Daoy (cell line): ENCODE data around the gene PDE6D. TPM values are rescaled to one million over a fixed set of nuclear protein-coding genes. Genes with fewer than 3 reads are reported as not detected.
A peak's percentile ranks its signal among the peaks of the same experiment; 100 is the strongest.
"Not testable (repeated sequence)": the region's sequence is repeated elsewhere in the genome, so short reads cannot be mapped to it uniquely, and the experiment has no call there.

Experiments
- DNase-seq: peaks from one replicate; pipeline ENCODE4 v3.0.0-alpha.2; 2015; ENCODE audit warnings: low read depth
- total RNA-seq: library from RNA; depleted of rRNA; stranded (reverse); fragments of >200 nt; shearing (Covaris generic); gene quantifications from 2 replicates; pipeline ENCODE4 v1.2.3, GENCODE V29; 2014

The PDE6D gene
- total RNA-seq, 1 experiment from 2014 or later = 61.8 TPM

DNA sequence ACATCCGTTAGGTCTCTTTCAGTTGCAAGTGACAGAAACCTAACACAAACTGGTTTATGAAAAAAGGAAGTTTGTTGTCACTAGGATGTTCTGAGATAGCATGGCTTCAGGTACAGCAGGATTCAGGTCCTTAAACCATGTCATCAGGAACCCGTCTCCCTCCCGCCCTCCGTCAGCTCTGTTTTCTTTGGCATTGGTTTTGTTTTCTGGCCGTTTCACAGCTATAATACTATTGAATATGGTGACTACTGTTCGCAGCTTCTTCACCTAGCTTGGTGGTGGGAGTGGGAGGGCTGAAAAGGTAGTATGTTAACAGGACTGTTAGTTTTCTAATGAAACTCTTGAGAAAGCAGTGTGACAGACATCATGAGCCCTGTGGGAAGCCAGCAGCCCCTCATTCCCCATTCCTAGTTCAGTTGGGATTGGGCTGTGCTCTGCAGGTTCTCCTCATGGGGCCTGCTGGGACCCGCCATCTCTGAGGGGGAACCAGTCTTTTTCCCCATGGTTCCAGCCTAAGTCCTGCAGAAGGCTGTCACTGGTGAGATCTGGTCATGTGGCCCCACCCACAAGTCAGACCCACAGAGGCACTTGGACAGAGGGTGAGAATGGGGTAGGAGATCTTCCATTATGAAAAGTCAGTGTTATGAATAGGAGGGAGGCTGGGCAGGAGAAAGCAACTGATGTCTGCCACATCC lies 60.6 kb downstream of the PDE6D start:
- no peak for DNase-seq

DNA sequence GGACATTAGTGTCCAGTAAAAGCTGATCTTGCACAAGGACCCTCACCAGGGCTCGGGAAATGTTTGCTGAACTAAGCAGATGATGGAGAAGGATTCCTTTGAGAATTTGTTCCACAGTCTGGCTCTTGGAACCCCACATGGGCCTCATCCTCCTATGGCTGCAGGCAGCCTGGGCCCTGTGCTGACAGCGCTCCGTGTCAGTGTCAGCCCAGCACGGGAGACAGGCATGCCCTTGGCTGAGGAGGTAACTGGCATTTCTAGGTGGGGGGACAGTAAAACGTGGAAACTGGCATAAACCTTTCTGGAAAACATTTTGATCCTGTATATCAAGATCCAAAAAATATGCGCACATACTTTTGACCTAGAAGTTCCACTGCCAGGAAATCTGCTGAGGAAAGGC lies 62.3 kb downstream of the PDE6D start:
- DNase-seq = no peak

DNA sequence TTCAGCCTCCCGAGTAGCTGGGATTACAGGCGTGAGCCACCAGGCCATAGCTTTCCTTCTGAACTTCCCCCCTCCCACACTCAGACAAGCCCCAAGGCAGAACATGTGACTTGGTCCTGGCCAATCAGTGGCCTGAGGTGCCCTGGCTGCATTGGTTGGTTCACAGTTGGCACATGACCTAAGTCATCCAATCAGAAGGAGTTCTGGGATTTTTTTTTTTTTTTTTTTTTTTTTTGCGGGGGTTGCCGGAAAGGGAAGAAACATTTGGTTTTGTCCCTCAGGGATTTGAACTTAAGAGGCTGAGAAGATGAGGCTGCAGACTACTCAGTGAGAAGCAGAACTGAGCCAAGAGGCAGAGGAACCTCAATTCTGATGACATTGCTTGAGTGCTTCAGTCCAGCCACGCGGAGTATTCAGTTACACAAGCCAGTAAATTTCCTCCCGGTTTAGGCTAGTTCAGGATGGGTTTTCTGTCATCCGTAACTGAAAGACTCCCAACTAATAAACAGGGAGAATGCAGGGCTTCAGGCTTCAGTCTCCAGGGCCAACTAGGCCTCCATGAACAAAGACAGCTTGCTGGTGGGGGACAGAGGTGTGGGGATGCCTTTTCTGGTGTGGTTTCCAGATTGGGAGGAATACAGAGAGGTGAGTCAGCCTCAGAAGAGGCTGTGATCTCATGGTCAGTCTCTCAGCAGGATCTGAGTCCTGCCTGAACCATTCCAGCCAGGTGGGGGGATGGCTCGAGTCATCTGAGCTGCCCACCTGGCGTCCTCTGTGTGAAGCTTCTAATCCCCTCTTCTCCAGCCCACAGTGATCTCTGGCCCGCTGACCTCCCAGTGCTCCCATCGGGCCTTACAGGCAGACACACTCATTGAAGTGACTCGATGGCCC lies 63.6 kb downstream of the PDE6D start:
- DNase-seq = peak; percentile 52

DNA sequence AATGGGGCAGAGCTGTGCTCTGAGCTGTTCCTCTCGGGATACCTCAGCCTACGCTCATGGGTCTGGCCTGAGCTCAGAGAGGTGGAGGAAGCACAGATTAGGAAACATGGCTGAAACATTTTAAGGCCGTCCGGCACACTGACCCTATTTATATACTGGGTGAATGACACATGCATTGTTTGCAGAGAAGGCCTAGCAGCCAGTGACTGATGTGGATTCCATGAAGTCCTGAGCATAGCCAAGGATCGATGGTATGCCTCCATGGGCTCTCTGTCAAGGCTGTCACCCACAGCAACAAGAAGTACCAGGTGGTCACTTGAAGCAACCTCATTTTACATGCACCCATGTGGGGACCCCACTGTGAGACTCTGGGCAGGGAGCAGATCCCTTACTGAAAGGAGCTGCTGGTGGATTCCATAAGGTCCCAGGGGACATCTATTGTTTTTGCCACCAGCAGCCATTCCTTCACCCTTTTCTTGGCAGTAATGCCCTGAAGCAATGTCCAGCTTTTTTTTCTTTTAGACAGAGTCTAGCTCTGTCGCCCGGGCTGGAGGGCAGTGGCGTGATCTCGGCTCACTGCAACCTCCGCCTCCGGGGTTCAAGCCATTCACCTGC lies 64.3 kb downstream of the PDE6D start:
- DNase-seq = no peak

DNA sequence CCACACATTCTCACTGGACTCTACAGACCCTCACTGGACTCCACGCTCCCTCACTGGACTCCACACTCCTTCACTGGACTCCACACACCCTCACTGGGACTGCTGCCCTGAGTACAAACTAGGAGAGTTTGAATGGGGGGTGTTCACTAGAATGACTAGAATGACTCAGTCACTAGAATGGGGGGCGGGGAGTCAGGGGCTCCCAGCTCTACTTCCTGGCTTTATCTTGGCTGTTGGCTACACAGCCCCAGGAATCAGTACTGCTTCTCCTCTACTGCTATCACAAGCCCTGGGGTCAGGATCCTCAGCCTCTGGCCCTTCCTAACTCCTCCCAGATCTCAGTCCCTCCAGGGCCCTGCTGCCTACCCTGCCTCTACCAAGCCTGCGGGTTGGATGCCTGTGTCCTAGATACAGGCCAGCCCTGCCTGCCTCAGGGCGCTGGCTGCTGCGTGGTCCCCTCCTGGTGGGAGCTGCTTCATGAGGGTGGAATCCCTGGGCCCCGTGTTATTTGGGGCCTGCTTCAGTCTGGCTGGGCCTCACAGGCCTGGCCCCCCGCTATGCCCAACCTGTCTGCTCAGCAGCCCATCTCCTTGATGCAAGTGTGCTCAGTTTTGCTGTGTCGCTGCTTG lies 65.0 kb downstream of the PDE6D start:
- DNase-seq = peak; percentile 28

DNA sequence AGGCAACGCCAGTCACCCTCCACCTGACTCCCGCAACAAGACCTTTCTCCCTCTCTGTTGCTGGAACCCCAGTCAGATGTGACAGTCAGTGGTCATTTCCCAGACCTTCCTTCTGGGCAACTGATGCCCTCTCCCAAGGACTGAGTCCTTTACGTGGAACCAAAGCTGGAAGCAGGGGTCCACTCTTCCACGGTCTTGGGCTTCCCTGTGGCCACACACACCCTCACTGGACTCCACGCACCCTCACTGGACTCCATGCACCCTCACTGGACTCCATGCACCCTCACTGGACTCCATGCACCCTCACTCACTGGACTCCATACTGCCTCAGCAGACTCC lies 65.6 kb downstream of the PDE6D start:
- DNase-seq = no peak

DNA sequence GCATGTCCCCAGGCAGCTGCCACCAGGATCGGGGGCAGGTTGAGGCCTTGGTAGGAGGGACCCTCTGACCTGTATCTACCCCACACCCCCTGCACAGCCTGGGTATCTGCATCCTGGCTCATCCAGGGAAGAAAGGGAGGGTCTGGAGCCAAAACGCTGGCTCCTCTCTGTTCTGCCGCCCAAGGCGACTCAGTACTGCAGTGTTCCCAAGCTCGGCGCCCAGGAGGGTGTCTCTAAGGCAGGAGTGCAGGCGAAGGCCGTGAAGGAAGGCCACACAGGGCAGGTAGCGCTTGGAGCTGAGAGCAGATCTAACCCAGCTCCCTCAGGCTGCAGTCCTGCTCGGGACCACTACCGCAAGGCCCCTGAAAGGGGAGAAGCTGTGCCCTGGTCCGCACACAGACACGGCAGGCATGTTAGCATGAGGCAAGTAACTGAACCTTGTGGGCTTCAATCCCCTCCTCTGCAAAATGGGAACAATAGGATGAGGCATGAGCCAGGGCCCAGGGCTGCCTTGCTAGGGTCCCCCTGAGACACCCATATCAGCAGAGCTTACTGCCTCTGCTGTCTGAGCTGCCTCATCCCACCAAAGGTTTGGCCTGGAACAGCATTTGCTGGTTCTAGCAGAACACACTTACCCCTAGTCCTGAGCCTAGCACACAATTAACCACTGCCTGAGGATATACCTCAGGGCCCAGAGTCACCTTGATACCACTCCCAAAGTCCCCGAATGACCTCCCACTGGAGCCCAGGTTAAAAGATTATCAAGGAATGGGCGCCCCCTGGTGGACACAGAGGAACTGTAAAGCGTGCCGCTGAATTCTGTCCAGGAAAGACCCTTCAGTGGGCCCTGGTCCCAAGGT lies 66.2 kb downstream of the PDE6D start:
- DNase-seq = peak; percentile 52

DNA sequence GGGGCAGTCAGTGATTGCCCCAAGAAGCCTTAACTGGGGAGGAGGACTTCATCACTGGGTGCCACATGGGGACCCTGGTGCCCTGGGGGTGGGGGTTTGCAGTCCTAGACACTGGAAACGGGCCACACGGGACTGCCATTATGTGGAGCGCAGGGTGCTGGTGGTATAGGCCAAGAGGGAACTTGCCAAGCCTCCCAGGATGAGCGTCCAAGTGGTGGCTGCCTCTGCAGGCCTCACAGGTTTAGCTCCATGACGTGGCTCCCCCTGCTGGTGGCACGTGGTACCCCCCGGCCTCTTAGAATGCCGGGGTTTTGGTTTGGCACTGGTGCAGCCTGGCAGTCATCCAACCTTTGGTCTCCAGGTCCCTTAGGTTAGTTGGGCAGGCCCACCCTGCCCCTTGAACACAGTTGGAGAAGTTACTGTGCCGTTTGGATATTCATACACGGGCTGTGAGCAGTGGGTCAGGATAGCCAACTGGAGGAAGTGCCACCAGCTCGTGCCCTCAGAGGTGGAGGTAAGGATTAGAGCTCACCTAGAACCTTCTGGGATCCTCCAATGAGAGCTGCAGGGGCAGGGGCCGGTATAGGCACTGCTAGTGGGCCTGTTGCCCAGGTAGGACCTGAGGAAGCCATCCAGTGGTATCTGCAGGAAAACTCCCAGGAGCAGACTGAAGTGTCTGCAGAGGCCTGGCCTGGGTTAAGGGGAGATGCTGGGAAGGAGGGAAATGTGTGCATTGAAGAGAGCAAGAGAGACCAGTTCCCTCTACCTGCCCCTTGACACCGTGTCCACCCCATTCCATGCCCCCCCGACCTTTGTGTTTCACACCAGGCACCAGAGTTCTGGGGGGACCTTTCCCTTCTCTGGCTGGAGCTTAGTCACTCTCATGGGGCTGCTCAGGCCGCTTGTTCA lies 67.1 kb downstream of the PDE6D start:
- DNase-seq = peak; percentile 90

DNA sequence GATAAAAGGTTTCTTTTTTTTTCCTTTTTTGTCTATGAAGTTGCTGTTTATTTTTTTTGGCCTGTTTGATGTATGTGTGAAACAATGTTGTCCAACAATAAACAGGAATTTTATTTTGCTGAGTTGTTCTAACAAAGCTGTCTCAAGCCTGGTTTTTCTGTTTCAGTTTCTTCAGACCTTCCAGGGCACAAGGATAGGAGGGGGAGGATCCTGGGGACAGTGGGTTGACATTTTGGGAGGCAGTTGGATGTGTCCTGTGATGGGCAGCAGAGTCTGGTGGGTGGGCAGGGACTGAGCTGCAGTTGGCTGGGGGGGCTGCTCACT lies 67.7 kb downstream of the PDE6D start:
- DNase-seq = not testable (repeated sequence)

DNA sequence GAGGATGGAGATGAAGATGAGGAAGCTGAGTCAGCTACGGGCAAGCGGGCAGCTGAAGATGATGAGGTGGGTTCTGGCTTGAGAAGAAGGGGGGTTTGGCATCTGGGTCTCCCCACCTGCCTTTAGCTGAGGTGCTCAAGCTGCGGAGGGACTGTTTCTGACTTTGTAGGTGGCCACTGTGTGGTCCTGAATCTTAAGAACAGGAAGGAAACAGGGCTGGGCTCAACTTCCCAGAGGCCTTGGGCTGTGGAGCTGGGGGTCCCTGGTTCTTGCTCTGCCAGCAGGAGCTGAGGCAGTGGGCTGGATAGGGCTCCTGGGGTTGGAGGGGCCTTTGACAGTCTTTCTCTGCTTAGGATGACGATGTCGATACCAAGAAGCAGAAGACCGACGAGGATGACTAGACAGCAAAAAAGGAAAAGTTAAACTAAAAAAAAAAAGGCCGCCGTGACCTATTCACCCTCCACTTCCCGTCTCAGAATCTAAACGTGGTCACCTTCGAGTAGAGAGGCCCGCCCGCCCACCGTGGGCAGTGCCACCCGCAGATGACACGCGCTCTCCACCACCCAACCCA lies 68.5 kb downstream of the PDE6D start:
- not testable (repeated sequence) for DNase-seq

DNA sequence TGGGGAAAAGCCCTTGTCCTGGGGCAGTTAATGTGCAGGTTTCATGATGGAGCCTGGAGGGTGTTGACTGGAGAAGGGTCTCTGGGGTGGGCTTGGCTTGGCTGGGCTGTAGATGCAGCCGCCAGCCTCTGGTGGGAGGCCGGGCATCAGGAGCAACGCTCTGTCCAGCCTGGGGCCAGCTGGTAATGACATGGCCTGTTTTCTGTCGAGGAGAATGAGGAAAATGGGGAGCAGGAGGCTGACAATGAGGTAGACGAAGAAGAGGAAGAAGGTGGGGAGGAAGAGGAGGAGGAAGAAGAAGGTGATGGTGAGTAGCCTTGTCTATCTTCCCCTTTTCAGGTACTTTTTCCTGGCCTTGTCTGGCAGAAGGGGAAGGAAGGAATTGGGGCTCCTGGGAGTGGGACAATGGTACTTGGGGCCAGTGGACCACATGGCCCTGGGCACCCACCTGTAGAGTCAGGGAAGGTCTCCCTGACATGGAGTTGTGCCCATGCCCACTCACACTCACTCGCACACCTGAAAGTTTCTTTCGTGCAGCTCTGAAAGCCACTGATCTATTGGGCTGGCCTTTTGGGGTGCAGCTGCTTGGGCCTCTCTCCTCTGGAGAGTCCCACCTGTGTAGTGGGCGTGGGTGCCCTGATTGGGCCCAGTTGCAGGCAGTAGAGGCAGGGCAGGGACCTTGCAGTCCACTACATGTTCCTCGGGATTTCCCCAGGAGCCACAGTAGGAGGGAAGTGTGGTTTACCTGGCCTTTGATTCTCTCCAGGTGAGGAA lies 69.2 kb downstream of the PDE6D start:
- no peak for DNase-seq

DNA sequence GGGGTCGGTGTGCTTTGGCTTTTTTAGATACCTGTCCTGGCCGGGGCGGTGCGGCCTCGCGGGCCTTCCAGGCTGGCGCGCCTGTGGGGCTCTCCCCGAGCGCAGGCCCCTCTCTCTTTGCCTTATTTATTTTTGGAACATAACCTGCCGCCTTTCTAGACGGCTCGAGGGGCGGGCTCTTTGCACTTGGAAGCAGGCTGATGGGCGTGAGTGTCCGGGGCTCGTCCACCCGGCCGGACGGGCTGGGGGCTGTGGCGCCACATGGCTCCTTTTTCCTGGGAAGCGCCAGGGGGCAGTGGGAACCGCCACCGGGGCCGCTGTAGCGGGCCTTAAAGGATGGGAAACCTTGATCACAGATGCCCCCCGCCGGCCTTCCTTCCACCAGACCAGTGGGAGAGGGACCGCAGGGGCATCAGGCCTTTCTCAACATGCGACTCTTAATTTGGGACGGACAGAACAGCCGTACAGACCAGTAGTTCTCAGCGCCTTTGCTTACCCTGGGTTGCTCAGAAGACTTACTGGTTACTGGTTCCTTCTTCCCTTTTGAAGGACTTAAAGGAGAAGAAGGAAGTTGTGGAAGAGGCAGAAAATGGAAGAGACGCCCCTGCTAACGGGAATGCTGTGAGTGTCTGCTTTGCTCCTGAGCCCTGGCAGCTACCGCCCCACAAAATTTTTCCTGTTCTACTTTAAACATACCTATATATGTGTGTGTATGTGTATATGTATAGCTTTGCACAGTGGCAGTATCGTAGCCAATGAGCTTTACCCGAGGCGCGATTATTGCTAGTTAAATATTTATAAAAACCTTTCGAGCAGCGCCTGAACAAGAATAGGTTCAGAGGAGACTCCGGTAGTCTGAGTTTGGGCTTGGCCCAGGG lies 70.0 kb downstream of the PDE6D start:
- DNase-seq = no peak

DNA sequence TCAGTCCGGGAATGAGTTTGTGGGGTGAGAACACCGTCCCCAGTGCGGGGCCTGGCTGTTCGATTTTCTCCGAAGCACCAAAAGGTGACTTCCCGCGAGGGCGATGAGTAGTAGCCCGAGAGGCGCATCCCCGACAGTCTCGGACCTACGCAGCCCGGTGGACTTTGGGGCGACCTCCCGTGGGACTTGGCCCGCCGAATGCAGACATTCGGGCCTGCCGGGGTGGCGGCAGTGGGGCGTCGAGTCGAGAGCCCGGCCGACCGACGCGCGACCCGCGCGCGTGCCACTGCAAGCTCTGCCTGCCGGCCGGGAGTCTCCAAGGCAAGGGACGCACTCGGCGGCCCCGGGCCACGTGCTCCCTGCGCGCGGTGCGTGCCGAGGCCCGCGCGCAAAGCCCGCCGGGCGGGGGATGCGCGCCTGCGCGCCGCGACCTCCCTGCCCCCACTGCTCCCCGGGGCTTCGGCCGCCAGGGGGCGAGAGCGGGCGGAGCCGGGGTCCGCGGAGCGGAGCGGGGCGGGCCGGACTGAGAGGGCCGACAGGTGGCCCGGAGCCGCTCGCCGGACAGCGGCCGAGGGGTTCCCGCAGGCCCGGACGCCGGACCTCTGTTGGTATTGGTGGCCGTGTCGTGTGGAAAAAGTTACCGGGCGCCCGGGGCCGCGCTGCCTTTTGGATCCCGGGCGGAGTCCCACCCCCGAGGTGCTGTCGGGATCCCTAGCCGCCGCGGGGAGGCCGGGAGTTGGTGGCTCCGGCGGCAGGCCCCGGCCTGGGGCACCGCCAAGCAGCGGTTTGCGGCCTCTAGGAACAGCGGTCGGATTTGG lies 70.9 kb downstream of the PDE6D start:
- DNase-seq = peak; percentile 89

DNA sequence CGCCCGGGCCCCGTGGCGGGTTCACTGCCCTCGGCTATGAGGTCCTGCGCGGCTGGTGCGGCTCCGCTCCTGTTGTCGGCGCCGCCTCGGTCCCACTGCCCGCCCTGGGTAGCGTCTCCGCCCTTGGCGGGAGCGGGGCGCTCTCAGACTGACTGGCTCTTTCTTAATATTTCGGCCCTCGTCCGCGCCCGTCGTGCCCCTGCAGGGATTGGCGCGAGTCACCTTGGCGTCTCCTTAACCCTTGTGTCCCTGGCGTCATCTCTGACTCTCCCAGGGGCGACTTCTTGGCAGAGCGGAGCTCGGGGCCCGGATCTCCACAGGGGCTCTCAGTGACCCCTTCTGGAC lies 71.5 kb downstream of the PDE6D start:
- peak; percentile 37 for DNase-seq

DNA sequence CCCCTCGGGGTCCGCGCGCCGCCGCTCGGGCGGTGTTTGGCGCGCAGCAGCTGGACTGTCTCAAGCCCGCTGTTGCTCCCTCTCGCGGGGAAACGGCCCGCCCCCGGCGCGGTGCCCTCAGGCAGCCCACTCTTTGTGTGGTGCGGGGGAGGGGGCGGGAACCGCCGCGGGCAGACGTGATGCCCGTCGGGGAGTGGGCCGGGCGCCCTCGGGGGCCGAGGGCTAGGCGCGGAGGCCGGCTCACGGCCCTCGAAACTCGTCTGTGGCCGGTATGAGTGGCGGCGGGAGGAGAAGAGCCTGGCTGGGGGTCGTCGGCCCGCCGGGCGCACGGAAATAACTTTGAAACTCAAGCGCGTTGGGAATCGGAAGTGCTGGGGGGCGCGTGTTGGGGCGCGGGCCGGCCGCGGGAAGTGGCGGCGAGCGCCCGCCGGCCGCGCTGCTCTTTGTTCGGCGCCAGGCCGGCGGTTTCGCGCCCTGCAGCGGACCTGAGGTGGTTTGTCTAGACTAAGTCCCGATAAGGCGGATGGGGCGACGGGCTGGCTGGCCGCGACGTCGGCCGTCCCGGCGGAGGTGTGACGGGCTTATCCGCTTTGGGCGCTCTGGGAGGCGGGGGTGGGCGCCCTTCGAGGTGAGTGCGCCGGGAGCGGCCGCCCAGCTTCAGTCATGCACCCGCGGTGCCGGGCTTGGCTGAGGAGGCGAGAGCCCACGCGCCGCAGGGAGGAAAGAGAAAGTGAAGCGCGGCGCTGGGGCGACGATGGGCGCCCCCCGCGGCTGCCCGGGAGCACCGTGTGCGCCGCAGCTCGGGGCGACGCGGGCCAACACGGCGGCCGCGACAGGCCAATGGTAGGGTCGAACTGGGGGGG lies 72.1 kb downstream of the PDE6D start:
- DNase-seq = peak; percentile 48

DNA sequence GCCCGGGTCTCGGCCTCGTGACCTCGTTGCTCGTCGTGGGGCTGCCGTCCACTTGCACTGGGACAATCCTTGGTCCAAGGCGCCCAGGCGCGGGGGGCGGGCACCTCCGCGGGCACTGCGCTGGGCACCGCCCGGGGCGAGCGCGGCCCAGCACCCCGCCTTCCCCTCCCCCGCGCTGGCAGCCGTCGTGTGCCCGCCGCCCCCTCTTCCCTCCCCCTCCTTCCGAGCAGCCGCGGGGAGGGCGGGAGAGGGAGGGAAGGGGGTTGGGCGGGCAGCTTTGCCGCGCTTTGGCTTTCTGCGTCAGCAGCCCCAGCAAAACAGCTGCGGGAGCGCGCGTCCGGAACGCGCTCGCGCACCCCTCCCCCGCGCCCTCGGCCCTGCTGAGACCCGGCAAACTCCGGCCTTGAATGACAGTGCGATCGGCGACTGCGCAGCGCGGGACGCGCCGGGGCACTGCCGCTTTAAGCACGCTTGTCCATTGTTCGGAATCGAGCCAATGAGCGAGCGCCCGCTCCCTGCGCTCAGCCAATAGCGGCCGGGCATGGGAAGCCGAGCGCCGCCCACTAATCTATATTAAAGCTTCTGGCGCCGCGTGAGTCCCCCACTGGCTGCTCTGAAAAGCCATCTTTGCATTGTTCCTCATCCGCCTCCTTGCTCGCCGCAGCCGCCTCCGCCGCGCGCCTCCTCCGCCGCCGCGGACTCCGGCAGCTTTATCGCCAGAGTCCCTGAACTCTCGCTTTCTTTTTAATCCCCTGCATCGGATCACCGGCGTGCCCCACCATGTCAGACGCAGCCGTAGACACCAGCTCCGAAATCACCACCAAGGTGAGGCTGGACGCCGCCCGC lies 72.9 kb downstream of the PDE6D start, which contains the start of gene PTMA:
Gene PTMA, plus strand, starts transcription at position 599 of the 846 bp plus-strand sequence. Its CDS starts 182 bp downstream, at position 781.
- peak; percentile 98 for DNase-seq
